ENCODE measurements around the gene ANK2. TPM values are rescaled to one million over a fixed set of nuclear protein-coding genes. Genes with fewer than 3 reads are reported as not detected.

Gene ANK2
- total RNA-seq, 2 experiments from 2014 or later, result 1.7 to 3.2 TPM

GRCh38 chr4:113153529-113154101, 104.2 kb downstream of the ANK2 start:
- Mint-ChIP-seq H3K4me3 (no peak overlapping the region), H3K4me1 (ENCODE audit: low read depth) (no peaks in the 10 kb centered on the region), H3K9me3 (no peaks in the 10 kb centered on the region), H3K27ac (no peak overlapping the region), H3K36me3 (ENCODE audit: low read depth) (no peaks in the 10 kb centered on the region), H3K27me3 (no peaks in the 10 kb centered on the region)
- no peak for ATAC-seq
- ChIA-PET CTCF (interaction anchor here (1.2 kb wide), 1 partner anchor 16 kb away, joined by 4 read pairs; no protein-coding TSS in a partner anchor), POLR2A (no interaction called here)
- intact Hi-C loops (cut with micrococcal nuclease), result no loop called here
- TF ChIP-seq CTCF (IDR thresholded peaks at IDR 0.05), result no peak
- DNase-seq, result no peak

- H3K36me3 Mint-ChIP-seq (ENCODE audit: low read depth), result no peaks in the 10 kb centered on the region
- H3K27ac Mint-ChIP-seq, result no peak overlapping the region
- H3K27me3 Mint-ChIP-seq, result no peaks in the 10 kb centered on the region
- H3K4me1 Mint-ChIP-seq (ENCODE audit: low read depth), result no peaks in the 10 kb centered on the region
- ChIA-PET POLR2A (no interaction called here), CTCF (interaction anchor here (1.2 kb wide), 1 partner anchor 17 kb away, joined by 4 read pairs; no protein-coding TSS in a partner anchor)
- intact Hi-C loops (cut with micrococcal nuclease), result no loop called here
- no peak overlapping the region for H3K4me3 Mint-ChIP-seq
- TF ChIP-seq CTCF (IDR thresholded peaks at IDR 0.05), result no peak
- DNase-seq, result no peak
- no peaks in the 10 kb centered on the region for H3K9me3 Mint-ChIP-seq
- no peak for ATAC-seq
These were observed 104.8 kb downstream of the ANK2 start for GRCh38 chr4:113154281-113154680.

GRCh38 chr4:113157086-113157857, 107.8 kb downstream of the ANK2 start:
- no peak for TF ChIP-seq CTCF (IDR thresholded peaks at IDR 0.05)
- no peak for DNase-seq
- no peaks in the 10 kb centered on the region for H3K36me3 Mint-ChIP-seq (ENCODE audit: low read depth)
- no peaks in the 10 kb centered on the region for H3K9me3 Mint-ChIP-seq
- ATAC-seq, result no peak
- intact Hi-C loops (cut with micrococcal nuclease), result no loop called here
- H3K27me3 Mint-ChIP-seq, result no peaks in the 10 kb centered on the region
- no peak overlapping the region for H3K27ac Mint-ChIP-seq
- ChIA-PET POLR2A (no interaction called here), CTCF (interaction anchor here (1.1 kb wide), 1 partner anchor 17 kb away, joined by 4 read pairs; no protein-coding TSS in a partner anchor)
- H3K4me1 Mint-ChIP-seq (ENCODE audit: low read depth), result no peaks in the 10 kb centered on the region
- H3K4me3 Mint-ChIP-seq, result no peak overlapping the region

GRCh38 chr4:113159942-113160545, 110.6 kb downstream of the ANK2 start:
- Mint-ChIP-seq H3K4me1 (ENCODE audit: low read depth) (no peaks in the 10 kb centered on the region), H3K36me3 (ENCODE audit: low read depth) (no peaks in the 10 kb centered on the region), H3K27me3 (no peaks in the 10 kb centered on the region), H3K4me3 (no peak overlapping the region), H3K9me3 (no peaks in the 10 kb centered on the region), H3K27ac (no peak overlapping the region)
- no peak for ATAC-seq
- TF ChIP-seq CTCF (IDR thresholded peaks at IDR 0.05), result no peak
- no peak for DNase-seq
- intact Hi-C loops (cut with micrococcal nuclease), result no loop called here
- POLR2A ChIA-PET, result no interaction called here
- CTCF ChIA-PET, result no interaction called here

GRCh38 chr4:113160548-113160947, 111.1 kb downstream of the ANK2 start:
- no peaks in the 10 kb centered on the region for H3K9me3 Mint-ChIP-seq
- no peak for DNase-seq
- intact Hi-C loops (cut with micrococcal nuclease), result no loop called here
- ChIA-PET CTCF (no interaction called here), POLR2A (no interaction called here)
- no peaks in the 10 kb centered on the region for H3K36me3 Mint-ChIP-seq (ENCODE audit: low read depth)
- no peak for ATAC-seq
- H3K27me3 Mint-ChIP-seq, result no peaks in the 10 kb centered on the region
- no peak for TF ChIP-seq CTCF (IDR thresholded peaks at IDR 0.05)
- H3K4me3 Mint-ChIP-seq, result no peak overlapping the region
- H3K4me1 Mint-ChIP-seq (ENCODE audit: low read depth), result no peaks in the 10 kb centered on the region
- no peak overlapping the region for H3K27ac Mint-ChIP-seq

Measured in activated CD8-positive, alpha-beta T cell treated with anti-CD3 and anti-CD28 coated beads for 36 hours (primary cell).